HG03520 (cell line): Measurements from ENCODE around the gene KCNAB1.

ENCODE experiments used
- ATAC-seq: cut with Tn5 transposase; IDR thresholded peaks from one replicate; pipeline ENCODE4 v1.9.1; 2021; ENCODE audit warnings: mild to moderate bottlenecking, moderate library complexity; ENCODE audit not compliant: unreplicated experiment

The KCNAB1 gene

DNA sequence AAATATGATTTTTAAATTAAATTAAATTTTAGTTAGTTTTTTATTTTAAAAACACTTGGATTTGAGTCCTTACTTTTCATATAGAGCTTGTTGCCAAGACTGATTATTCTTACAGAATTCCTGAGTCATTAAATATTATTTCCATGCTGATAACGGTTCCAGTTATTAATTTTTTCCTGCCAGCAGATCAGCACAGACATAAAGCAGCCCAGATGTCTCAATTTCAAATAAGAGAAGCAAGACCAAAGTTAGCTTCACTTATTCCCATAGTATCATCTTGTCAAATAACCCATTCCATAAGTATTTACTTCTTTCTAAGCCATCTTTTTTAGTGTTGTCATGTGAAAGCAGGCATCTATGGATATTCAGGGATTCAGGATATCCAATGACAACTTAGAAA, 359.2 kb downstream of the KCNAB1 start:
- ATAC-seq = no peak

DNA sequence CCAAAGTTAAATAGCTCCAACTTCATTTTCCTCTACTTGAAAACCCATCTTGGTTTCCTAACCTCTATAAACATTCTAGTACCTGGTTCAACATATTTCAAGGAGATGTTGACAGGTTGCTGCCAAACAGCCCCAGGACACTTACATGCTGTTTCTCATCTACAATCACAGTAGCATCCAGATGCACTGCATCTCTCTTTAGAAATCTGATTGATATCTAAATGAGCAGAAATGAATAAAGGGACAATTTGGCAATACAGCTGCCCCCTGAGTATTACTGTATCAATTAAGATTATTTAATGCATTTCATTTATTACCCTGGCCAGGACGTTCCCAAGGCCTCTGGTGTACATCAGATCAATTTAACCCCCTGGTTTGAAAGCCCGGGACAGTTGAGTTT, 360.6 kb downstream of the KCNAB1 start:
- ATAC-seq = no peak

DNA sequence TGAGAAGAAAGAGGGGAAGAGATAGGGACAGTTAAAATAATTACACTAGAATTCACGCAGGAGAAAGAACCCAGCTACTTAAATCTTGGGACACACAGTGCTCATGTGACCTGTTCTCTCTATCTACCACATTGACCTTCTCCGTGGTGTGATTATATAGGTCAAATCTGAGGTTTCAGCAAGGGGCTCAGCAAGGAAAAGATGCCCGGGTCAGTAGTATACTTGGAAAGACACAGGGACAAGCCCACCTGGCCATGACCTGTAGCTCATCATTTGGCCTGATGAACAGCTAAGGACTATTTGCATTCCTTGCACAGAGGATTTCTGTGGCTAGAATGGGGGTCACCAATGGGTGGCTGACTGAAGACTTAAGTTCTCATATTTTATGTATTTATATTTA, 362.6 kb downstream of the KCNAB1 start:
- no peak for ATAC-seq

DNA sequence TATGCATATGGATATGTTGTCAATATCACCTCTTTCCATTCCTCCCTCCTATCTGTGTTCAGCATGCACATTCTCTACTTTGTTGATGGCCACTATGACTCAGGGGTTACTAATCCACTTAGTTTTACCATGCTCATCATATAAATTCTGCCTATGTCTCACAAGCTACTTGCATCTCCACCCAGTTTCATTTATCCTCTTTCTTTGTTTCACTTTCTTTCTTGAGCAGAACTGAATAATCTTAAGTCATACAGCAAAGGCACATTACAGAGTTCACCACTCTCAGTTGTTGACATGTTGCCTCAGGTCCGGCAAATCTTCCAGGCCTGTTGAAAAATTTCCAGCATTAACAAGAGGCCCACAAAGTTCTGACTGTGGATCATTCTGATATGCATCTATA, 363.0 kb downstream of the KCNAB1 start:
- ATAC-seq = peak; percentile 93

DNA sequence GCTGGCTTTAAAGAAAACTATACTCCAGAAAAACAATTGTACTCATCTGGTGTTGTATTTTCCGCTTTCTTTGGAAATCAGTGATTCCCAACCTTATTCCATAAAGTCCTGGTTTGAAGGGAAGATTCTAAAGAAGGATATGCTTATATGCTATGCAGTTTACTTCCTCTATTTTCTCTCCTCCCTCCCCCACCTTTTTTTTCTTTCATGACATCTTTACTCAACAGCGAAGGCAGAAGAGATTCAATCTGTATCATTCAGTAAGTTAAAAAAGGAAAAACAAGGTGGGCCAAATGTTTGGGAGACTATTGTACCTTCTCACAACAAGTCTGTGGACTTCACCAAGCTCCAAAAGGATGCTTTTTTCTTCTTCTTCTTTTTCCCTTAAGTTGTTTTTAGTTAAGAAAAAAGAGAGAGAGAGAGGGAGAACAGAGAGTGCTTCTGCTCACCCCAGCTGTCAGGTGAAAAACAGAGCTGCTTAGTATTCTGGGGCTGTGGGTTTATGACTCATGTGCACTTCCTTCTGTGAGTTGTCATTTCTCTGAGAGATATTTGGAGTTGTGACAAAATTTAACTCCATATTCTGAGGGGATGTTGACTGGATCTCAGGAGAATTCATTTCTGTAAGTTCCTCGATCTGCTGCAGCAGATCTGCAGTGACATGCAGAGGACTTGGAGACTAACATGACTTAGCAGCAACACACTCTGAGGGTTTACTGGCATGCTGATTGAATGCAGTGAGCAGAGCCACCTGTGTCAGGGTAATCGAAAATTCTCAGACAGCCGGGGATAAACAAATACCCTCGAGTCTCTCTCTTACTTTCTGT, 363.8 kb downstream of the KCNAB1 start:
- ATAC-seq = peak; percentile 83

DNA sequence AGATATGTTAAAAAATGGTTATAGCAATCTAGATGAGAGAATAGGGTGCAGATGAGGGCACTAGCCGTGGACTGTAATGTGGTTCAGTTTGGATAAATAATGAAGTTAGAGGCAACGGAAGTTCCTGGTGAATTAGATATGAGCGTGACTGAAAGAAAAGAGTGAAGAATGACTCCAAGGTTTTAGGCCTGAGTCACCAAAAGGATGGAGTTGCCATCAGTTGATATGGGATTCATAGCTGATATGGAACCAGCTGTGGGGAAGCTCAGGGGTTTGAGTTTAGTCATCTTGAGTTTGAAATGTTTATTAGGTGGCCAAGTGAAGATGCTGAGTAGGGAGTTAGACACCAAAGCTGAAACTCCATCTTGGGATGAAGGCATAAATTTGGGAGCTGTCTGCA, 368.4 kb downstream of the KCNAB1 start:
- no peak for ATAC-seq

DNA sequence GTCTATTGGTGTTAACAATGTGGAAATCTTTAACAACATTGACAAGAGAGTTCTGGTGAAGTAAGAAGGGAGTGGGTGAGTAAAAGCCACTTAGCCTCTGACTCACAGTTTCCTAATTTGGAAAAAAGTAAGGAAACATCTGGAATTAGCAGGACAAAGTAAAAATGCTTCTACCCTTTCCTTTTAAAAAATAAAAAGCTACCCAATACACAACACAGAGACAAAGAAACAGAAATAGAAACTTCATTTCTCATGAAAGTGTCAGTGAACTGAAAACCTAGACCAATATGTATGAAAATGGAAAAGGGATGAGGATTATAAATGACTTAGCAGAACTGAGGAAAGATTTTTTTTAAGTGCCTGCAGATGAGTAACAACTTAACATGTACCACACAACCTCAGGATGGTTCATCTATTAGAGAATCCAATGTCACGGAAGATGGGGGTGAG, 369.1 kb downstream of the KCNAB1 start:
- no peak for ATAC-seq

DNA sequence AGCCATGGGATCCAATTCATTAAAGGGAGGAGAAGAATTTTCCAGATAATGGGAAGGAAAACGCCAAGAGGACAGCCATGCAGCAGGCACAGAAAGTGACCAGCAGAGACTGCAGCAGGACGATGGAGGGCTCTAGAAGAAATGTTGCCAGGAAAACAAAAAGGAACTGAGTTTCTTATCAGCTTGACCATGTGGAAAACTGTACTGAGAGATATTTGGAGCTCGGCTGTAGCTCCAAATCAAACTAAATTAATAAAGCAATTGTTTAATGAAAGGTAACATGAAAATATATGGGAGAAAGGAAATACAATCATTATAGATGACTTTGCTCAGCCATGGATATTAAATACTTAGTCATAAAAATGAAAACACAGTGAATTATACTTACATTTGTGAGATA, 370.8 kb downstream of the KCNAB1 start:
- no peak for ATAC-seq

DNA sequence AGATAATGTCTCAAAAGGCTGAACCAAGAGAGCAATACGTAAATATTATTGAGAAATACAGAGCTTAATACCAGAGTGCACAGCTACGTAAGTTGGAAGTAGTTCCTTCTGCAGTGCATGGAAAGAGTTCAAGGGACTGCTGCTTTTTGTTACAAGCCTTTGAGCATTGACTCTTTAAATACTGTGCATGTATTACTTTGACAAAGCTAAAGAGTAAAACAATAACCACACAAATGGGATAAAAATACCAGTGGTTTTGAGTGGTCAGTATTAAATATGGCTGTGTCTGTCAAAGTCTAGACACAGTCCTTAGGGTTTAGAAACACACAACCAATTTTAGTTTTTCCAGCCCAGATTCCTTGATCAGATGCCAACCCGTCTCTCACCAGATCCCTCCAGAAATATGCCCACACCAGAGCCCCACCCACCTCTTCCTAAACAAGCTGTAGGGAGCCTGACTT, 372.5 kb downstream of the KCNAB1 start:
- no peak for ATAC-seq

DNA sequence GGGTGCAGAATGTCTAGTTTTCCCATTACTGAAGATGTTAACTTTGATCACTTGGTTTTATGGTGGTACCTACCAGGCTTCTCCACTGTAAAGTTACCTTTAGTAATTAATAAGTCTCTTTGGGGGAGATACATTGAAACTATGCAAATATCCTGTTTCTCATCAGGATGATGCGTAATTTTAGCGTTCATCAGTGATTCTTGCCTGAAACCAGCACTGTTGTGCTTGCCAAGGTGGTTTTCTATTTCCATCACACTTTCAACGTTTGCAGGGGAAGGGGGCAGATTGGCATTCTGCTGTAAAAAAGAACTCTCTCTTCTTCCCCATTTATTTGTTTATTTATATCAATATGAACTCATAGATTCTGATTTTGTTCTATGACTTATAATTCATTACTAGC, 373.5 kb downstream of the KCNAB1 start:
- no peak for ATAC-seq

DNA sequence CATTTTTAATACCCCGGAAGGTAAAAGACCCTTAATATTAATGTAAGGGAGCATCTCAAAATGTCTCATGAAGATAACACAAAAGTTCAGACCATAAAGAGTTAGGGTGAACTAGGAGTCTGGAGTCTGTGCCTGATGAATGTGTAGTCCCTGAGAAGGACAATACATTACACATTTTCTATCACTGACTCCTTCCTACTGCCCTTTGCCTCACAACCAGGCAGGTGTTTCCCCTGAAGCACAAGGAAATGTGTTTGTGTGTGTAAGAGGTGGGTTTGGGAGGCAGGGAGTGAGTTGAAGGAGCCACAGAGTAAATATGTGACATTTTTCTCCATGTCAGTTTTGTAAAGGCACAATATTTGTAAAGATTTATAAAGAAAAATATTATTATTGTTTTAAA, 375.4 kb downstream of the KCNAB1 start:
- no peak for ATAC-seq

DNA sequence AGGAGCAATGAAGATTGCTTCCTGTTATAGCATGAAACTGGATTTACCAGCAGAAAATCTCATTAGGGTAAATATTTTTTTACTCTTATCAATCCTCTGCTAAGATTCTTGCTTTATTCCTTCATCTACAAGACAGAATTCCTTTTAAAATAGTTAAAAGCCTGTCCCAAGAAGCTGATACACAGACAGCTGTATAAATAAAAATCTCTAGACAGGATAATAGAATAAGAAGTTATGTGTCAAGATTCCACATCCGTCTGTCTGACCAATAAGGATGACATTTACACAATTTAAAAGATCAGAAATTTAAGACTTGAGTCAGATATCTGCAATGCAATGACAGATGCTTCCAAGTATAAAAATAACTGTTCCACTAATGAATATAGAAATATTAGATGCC, 376.9 kb downstream of the KCNAB1 start:
- no peak for ATAC-seq

DNA sequence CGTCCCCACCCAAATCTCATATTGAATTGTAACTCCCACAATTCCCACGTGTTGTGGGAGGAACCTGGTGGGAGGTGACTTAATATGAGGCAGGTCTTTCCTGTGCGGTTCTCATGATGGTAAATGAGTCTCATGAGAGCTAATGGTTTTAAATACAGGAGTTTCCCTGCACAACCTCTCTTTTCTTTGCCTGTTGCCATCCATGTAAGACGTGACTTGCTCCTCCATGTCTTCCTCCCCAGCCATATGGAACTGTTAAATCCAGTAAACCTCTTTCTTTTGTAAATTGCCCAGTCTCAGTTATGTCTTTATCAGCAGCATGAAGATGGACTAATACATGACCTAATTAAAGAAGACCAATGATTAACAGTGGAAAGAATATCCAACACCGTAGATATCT, 377.9 kb downstream of the KCNAB1 start:
- ATAC-seq = no peak

DNA sequence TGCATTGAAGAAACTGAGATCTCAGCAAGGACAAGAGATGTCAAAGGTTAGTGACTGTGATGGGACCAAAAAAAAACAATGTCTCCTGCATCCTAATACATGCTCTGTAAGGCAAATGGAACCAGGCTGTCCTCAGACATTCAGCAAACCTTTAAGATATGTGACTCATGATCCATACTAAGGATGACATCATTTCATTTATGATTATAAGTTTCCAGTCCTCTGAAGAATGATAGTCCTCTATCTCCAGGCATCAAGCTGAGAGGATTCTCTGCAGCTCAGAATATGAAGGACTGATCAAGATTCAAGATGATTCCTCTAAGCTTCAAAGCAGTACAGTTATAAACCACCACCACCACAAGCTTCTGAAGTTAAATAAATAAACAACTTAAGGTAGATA, 386.9 kb downstream of the KCNAB1 start:
- ATAC-seq = no peak

DNA sequence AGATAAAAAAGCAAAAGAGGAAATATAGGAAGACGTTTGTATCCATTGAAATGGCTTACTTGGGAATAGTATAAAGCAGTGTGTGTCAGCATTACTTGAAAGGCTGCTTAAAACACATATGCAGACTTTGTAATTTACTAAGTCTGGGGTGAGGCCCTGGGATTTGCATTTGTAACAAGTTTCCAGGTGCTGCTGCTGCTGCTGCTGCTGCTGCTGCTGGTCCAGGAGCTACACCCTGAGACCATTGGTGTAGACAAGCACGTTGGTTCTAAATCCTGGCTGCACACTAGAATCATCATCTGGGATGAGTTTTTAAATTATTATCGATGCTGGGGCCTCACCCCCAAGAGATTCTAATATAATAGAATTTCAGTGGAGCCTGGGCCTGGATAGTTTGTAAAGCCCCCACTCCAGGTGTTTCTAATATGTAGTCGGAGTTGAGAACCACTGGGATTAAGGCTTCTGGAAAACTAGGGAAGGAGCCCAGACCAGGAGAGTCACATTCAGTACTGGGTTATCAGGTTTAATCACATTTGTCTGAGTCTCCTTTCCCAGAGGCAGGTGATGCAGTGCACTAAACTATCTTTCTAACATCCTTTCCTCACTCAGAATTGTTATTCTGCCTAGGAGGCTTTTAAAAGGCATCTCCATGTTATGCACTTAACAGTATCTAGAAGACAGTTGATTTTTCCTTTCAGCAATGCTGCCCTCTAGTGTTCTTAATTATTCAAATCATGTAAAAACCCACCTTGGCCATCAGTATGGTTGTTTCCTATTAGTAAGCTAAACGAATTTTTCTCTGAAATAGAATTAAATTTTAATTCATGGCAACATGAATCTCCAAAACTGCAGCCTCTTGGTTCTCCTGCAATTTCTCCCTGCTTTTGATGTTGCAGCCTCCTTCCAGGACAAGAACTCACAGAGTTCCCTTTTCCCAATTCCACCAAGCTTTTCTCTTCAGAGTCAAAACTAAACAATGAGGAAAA, 389.1 kb downstream of the KCNAB1 start:
- peak; percentile 58 for ATAC-seq

DNA sequence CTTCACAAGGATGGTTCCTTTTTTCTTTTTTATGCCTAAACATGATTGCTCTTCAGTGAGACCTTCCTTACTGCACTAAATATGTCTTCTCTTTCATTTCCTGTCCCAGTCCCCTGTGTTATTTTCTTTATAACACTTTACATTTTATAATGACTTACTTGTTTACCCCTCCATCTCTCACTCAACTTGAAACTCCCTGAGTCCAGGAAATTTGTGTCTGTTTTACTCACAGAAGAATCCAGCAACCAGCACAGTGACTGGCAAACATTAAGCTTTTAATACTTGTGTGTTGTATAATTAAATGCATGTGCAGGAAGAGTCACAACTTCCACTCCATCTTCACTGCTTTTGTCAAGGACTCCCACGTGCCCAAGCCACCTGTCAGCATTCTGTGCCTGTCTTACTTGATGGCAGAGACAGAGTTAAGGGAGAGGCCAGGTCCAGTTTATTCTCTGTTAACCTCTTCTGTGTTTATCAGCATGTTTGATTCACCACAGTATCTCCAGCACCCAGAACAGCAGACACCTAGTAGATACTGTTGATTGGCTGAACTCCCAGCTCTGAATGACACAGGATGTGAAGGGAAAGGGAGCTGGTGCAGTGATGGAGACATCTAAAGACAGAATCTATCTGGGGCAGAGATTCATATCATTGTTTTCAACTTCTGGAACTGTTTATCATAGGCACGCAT, 391.8 kb downstream of the KCNAB1 start:
- ATAC-seq = no peak

DNA sequence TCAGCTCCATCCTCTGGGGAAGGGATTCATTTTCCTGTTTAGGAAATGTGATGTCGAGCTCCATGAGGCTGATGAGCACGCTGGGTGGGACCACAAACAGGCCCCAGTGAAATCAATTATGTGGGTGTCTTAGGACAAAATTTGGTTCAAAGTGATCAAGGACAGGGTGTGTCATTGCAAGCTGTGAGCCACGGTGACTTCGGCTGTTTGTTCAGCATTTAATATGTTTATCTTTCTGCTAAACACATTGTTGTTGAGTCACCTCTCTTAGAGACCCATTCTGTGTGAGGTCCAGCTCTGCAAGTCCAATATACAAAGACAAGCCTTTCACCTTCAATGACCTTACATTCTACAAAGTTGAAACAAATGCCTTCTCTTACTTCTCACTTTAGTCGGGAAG, 393.2 kb downstream of the KCNAB1 start:
- ATAC-seq = no peak

DNA sequence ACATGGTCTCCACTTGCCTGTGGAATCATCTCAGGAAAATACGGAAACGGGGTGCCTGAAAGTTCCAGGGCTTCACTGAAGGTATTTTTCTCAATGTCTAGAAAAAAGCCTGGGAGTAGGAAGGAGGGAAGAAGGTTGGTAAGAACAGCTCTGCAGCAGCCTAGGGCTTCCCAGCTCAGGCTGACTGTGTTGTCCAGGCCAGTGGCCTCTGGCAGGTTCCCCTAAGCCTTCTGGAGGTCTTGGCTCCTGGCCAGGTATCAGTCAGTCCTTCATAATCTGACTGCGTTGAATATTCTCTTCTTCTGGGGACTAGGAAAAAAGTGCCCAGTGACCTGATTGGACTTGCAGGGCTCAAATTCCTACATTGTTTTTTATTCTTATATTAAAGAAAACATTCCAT, 395.9 kb downstream of the KCNAB1 start:
- ATAC-seq = no peak

DNA sequence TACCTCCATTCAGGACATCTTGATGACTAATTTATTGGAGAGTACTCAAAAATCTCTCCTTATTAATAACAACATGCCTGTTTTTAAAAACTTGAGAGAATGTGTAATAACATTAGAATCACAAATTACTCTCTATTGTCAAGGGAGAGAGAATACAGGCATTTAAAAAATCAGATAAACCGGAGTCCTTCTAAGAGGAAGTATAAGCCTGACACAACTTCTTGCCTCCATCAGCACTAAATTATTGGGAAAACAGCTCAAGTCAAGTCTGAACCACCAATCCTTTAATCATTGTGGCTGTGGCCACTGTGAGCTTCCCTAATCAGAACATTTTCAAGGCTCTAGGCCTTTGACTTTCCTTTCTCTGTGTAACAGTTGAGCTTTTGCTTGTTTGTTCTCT, 396.6 kb downstream of the KCNAB1 start:
- ATAC-seq = no peak

DNA sequence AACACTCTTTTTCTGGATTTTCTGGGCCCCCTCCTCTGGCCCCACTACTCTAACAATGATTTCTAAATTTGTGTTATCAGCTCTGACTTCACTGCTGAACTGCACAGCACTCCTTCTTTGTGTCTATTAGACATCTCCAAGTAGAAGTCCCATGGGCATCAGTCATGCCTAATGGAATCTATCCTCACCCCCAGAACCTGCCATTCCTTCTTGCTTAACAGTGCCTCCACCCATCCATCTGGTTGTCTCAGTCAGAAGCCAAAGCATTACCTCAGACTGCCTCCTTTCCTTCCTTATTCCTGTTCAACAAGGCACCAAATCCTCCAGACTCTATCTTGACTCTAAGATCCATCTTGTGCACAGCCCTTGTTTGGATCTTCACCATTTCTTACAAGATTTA, 398.3 kb downstream of the KCNAB1 start:
- ATAC-seq = no peak

DNA sequence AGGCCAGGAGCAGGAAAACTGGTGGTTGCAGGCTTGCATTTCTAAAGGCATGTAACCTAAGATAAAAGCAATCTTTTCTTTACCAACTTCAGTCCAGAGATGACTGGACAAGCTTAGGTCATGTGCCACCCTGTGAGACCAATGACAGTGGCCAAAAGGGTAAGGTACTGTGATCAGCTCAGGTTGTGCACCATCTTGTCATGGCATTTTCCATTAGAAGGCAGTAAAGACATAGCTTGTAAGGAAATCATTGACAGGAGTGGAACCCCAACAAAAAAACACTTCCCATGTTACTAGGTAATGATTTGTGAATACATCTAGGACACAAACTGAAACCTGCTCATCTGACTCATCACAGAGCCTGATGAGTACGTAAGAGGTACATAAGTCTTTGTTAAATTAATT, 399.4 kb downstream of the KCNAB1 start:
- peak; percentile 83 for ATAC-seq
